Nephron (organoid): ENCODE measurements around the gene RGMB.
A peak's percentile ranks its signal among the peaks of the same experiment; 100 is the strongest.

Experiments
- H3K27ac Mint-ChIP-seq, 3 experiments: 2 replicates each; pipeline ENCODE4 v1.8.0; 2020; ENCODE audit warnings: mixed read lengths in 3 of 3, mild to moderate bottlenecking in 2 of 3, moderate library complexity in 1 of 3
- H3K27me3 Mint-ChIP-seq: 2 replicates; pipeline ENCODE4 v1.8.0; 2021; ENCODE audit warnings: low read depth, mild to moderate bottlenecking, moderate library complexity, mixed read lengths
- H3K36me3 Mint-ChIP-seq: 2 replicates; pipeline ENCODE4 v1.8.0; 2020; ENCODE audit warnings: low read depth, mixed read lengths
- H3K4me1 Mint-ChIP-seq: 2 replicates; pipeline ENCODE4 v1.8.0; 2020; ENCODE audit warnings: mixed read lengths
- H3K4me3 Mint-ChIP-seq, 3 experiments: 2 replicates each; pipeline ENCODE4 v1.8.0; 2020; ENCODE audit warnings: mild to moderate bottlenecking in 3 of 3, mixed read lengths in 3 of 3, moderate library complexity in 2 of 3
- H3K9me3 Mint-ChIP-seq: 2 replicates; pipeline ENCODE4 v1.8.0; 2020; ENCODE audit warnings: mixed read lengths
- TF ChIP-seq, protein P1 (sequence below), 3 experiments: fragments of 200-600 bp; sonication (generic); IDR thresholded peaks; one replicate each; pipeline ENCODE4 v1.5.0; 2021; ENCODE audit warnings: antibody characterized with exemption in 3 of 3; ENCODE audit not compliant: unreplicated experiment in 3 of 3

The RGMB gene

DNA sequence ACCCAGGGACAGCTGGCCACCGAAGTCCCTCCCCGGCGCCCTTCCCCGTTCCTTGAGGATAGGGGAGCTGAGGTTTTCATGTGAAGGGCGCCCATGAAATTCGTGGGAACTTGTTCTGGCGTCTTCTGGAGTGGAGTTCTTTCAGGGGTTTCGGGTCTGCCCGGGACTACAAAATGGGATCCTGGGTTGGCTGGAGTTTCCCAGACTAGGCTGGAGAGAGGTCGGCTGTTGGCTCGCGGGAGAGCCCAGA, 3.6 kb upstream of the RGMB start:
- Mint-ChIP-seq H3K4me1 (peaks cover 33% of the 10 kb centered on the region), H3K9me3 (no peaks in the 10 kb centered on the region), H3K27ac (peak overlapping the region; percentile 70 to 93 (median 81)), H3K27me3 (peaks cover 11% of the 10 kb centered on the region), H3K36me3 (no peaks in the 10 kb centered on the region), H3K4me3 (peak overlapping the region; percentile 96 to 99 (median 98))
- TF ChIP-seq, protein P1, sequence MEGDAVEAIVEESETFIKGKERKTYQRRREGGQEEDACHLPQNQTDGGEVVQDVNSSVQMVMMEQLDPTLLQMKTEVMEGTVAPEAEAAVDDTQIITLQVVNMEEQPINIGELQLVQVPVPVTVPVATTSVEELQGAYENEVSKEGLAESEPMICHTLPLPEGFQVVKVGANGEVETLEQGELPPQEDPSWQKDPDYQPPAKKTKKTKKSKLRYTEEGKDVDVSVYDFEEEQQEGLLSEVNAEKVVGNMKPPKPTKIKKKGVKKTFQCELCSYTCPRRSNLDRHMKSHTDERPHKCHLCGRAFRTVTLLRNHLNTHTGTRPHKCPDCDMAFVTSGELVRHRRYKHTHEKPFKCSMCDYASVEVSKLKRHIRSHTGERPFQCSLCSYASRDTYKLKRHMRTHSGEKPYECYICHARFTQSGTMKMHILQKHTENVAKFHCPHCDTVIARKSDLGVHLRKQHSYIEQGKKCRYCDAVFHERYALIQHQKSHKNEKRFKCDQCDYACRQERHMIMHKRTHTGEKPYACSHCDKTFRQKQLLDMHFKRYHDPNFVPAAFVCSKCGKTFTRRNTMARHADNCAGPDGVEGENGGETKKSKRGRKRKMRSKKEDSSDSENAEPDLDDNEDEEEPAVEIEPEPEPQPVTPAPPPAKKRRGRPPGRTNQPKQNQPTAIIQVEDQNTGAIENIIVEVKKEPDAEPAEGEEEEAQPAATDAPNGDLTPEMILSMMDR (IDR thresholded peaks at IDR 0.05; ENCODE audit: unreplicated experiment in 3 of 3), result no peak

DNA sequence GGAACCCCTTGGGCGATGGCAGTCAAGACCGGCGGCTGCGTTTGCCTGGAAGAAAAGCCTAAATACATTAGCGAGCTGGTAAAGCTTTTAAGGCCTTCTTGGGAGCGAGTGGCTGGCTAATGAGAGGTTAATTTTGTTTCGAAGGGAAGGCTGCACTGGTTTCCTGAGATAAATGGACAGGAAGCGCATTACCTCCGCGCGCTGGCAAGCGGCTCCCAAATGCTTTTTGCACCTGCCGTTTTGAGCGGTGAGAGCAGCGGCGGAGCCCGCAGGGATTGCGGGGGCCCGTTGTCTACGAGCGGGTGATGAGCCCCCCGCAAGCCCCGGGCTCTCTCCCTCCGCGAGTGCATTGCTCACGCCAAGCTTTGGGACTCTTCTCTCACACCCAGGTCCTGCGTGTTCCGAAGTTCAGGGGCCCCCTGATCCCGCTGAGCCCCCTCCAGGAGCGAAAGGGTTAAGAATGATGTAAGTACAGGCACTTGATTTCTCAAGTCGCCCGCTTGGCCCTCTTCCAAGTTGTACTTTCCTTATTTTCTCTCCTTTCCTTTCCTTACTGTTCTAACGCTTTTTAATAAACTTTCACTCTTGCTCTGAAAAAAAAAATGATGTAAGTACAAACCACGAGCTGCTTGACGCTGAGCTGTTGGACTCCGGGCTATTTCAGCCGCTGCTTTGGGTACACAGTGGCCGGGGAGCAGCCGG, 3.1 kb upstream of the RGMB start:
- Mint-ChIP-seq H3K27ac (peak overlapping the region; percentile 70 to 93 (median 81)), H3K36me3 (no peaks in the 10 kb centered on the region), H3K4me1 (peaks cover 38% of the 10 kb centered on the region), H3K4me3 (peak overlapping the region; percentile 96 to 99 (median 98)), H3K9me3 (no peaks in the 10 kb centered on the region), H3K27me3 (peaks cover 11% of the 10 kb centered on the region)
- TF ChIP-seq, protein P1 (IDR thresholded peaks at IDR 0.05; ENCODE audit: unreplicated experiment in 3 of 3), result no peak

DNA sequence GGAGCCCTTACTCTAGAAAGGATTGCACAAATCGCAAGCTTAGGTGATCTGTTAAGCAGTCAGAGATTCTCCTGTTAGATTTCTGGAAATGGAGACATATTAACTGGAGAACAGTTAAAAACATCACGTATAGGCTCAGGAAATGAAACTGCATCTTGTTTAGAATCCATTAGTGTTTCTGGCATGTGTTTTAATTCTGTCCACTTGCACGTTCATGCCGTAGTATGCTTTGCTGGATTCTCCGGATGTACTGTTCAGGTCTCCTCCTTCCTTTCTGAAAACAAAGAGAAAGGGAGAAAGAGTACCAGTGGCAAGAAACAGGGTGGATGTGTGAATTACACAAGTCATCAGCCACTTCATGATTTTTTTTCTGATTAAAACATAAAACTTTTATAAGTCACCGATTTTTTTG, 2.5 kb upstream of the RGMB start:
- peak overlapping the region; percentile 96 to 99 (median 98) for H3K4me3 Mint-ChIP-seq
- H3K27me3 Mint-ChIP-seq, result peaks cover 11% of the 10 kb centered on the region
- H3K9me3 Mint-ChIP-seq, result no peaks in the 10 kb centered on the region
- no peaks in the 10 kb centered on the region for H3K36me3 Mint-ChIP-seq
- peak overlapping the region; percentile 70 to 93 (median 81) for H3K27ac Mint-ChIP-seq
- TF ChIP-seq, protein P1 (IDR thresholded peaks at IDR 0.05; ENCODE audit: unreplicated experiment in 3 of 3), result no peak
- H3K4me1 Mint-ChIP-seq, result peaks cover 43% of the 10 kb centered on the region

DNA sequence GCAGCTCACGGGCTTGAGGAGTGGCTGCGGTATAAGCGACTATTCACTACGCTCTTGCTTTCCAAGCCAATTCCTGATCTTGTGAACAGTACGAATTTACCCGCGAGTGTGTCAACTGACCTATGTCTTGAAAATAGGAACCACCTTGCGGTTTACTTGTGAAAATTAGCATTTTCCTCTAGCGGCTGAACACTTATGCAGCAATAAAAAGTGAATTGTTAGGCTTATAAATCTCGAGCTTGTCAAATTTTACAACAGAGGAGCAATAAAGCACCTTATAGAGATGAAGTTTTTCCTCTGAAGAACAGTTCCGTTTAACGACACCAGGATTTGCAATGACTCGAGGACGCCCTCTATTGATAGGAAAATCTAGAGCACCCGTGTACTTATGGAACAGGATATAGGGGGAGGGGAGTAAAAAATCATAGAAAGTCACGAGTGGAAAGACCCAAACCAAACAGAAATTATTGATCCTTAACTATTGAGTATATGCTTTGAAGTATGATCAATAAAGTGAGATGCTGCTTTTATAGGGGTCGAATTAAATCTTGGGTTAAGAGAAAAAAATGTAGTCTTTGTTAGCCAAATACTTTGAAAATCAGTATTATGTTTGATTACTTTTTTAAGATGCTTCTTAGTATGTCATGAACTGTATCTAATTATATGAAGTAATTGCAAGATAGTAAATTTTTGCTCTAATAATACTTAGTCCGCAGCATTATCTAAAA, 1.9 kb upstream of the RGMB start:
- H3K4me1 Mint-ChIP-seq, result peaks cover 50% of the 10 kb centered on the region
- TF ChIP-seq, protein P1 (IDR thresholded peaks at IDR 0.05; ENCODE audit: unreplicated experiment in 3 of 3), result peak; percentile 89 to 97 (median 92)
- peak overlapping the region; percentile 96 to 99 (median 98) for H3K4me3 Mint-ChIP-seq
- no peaks in the 10 kb centered on the region for H3K9me3 Mint-ChIP-seq
- H3K27ac Mint-ChIP-seq, result peak overlapping the region; percentile 70 to 93 (median 81)
- no peaks in the 10 kb centered on the region for H3K36me3 Mint-ChIP-seq
- H3K27me3 Mint-ChIP-seq, result peaks cover 11% of the 10 kb centered on the region

DNA sequence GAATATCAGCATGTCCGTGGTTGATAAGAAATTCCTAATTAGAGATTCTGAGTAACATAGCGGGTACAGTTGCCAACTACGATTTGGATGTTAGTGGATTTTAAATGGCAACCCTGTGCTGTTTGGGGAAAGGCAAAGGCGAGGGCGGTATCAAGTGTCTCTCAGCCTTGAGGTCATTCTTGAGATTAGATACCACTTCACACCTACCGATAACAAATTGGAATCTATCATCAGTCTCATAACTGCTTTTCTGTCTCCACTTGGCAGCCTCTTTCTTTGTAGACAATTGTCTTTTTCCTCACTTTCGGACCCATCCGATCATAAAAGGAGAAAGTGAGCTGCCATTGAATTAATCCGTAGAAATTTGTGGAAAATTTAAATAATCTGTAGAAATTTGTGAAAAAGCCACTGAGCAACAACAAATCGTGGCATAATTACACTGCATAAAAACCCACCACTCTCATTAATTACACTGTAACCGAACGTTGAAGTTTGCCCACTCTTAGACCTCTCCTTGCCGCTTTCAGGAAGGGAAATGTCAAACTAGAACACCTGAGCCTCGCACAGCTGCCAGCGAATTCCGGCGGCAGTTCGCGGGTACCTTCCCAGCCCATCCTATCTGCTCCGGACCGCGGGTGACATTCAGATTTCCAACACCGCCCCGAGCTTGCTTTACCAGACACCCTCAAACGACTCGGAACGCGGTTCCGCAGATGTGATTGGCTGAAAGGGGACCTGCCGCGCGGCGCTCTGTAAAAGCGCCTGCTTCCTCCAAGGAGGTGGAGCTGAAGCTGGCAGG, 849 bp upstream of the RGMB start:
- Mint-ChIP-seq H3K27me3 (peaks cover 11% of the 10 kb centered on the region), H3K4me3 (peak overlapping the region; percentile 96 to 99 (median 98)), H3K4me1 (peaks cover 52% of the 10 kb centered on the region), H3K27ac (peak overlapping the region; percentile 62 to 94 (median 90)), H3K36me3 (no peaks in the 10 kb centered on the region), H3K9me3 (no peaks in the 10 kb centered on the region)
- TF ChIP-seq, protein P1 (IDR thresholded peaks at IDR 0.05; ENCODE audit: unreplicated experiment in 3 of 3), result no peak
